Right cardiac atrium (tissue), 5 donors: ENCODE data around the gene ANKRD9. TPM values are rescaled to one million over a fixed set of nuclear protein-coding genes. Genes with fewer than 3 reads are reported as not detected.

Experiments used
- ATAC-seq, 2 donors: fragments of 200-7000 bp; cut with Tn5 transposase; one replicate each; pipeline versions ENCODE4 v1.8.0 to v1.9.1; 2020; ENCODE audit warnings: moderate library complexity in 2 of 2, mild to moderate bottlenecking in 1 of 2
- DNase-seq, 3 donors: peaks; one replicate each; pipeline ENCODE4 v3.0.0-alpha.2; 2020
- H3K27ac ChIP-seq: one replicate; pipeline ENCODE4 v1.5.1; 2013; ENCODE audit warnings: mild to moderate bottlenecking, low read length, control low read depth, moderate library complexity
- H3K27me3 ChIP-seq: one replicate; pipeline ENCODE4 v1.6.1; 2013; ENCODE audit not compliant: control insufficient read depth, insufficient read depth
- H3K4me1 ChIP-seq: one replicate; pipeline ENCODE4 v1.6.1; 2013; ENCODE audit warnings: low read length; ENCODE audit not compliant: control insufficient read depth, insufficient read depth
- H3K4me3 ChIP-seq: one replicate; pipeline ENCODE4 v1.5.1; 2013; ENCODE audit warnings: low read length, control low read depth
- H3K9me3 ChIP-seq: one replicate; pipeline ENCODE4 v1.6.1; 2013; ENCODE audit warnings: low read length; ENCODE audit not compliant: control insufficient read depth
- WGBS: extraction: QIAGEN DNeasy Blood & Tissue Kit; methylation state at CpG from one replicate; pipeline ENCODE4 v1.1.7; 2013; 5-methylcytosine and 5-hydroxymethylcytosine counted together
- intact Hi-C, 4 donors: fragments of 100-400 bp; cut with DNase I; formaldehyde crosslinking; loops; one replicate each; pipeline versions ENCODE4 v1.11.0 to v1.14.0; 2022 to 2023
- polyA plus RNA-seq: library from polyadenylated mRNA; stranded (reverse); fragments of 200-250 nt; gene quantifications from one replicate; pipeline ENCODE4 v1.2.3, GENCODE V29; 2013
- total RNA-seq, 4 donors: library from RNA; stranded (reverse); fragmentation: NEBNext Ultra II Directional; extraction: Animal tissue kit (Norgen Biotek cat#: 25700); gene quantifications; one replicate each; pipeline ENCODE4 v1.2.1, GENCODE V29; 2021
- donor health status: healthy with polysubstance abuse.
- donor health status: DM: no; HTN: yes; CAD: no.
- donor health status: DM: no; HTN: no; CAD: no.
- donor health status: DM: no; HTN: yes; CAD: no; lungs with severe emphysema.
- donor health status: DM: yes; HTN: yes; CAD: no.

Gene ANKRD9
- total and polyA plus RNA-seq, 5 donors, result 43.1 to 134 (median 118) TPM

- intact Hi-C loops, result no loop called here
- peak; percentile 38 to 41 for ATAC-seq
- H3K4me1 ChIP-seq, result peaks cover 1% of the 10 kb centered on the region
These were observed 516 bp downstream of the ANKRD9 start for GRCh38 chr14:102508774-102509745.

GRCh38 chr14:102508410-102508773 lies 1.2 kb downstream of the ANKRD9 start:
- Histone ChIP-seq H3K4me1 (peaks cover 4% of the 10 kb centered on the region), H3K4me3 (peak overlapping the region; percentile 82), H3K27me3 (no peaks in the 10 kb centered on the region), H3K27ac (peak overlapping the region; percentile 91), H3K9me3 (no peaks in the 10 kb centered on the region)
- ATAC-seq, result peak; percentile 5 to 7
- WGBS, result 61% methylated on average over 14 of the region's 14 CpGs
- intact Hi-C loops, result no loop called here
- DNase-seq, result peak in 2 of 3 donors; percentile 73 to 75

More at GRCh38 chr14:102508774-102509745, 516 bp downstream of the ANKRD9 start:
- Histone ChIP-seq H3K27me3 (no peaks in the 10 kb centered on the region), H3K9me3 (no peaks in the 10 kb centered on the region), H3K4me3 (peak overlapping the region; percentile 82), H3K27ac (peak overlapping the region; percentile 91)
- peak; percentile 84 to 91 (median 88) for DNase-seq
- WGBS, result 5% methylated on average over 109 of the region's 110 CpGs

DNA sequence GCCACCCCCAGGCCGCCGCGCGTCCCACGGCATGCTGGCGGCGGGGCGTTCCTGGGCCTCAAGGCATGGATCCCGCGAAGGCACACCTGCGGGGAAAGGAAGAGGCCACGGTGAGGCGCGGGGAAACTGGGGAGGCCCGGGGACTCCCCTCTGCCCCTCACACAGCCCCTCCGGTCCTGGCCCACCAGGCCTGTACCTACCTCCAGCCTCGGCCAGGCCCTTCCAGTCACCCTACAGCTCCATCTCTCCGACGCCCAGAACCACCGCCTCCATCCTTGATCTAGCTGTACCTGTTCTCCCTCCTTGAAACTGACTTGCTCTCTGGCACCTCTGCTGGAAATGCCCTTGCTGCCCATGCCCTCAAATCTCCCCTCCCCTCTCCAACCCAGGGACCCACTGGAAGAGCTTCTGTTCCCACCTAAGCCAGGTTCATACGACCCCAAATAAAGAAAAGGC lies 1.7 kb downstream of the ANKRD9 start:
- Histone ChIP-seq H3K27me3 (no peaks in the 10 kb centered on the region), H3K27ac (peak overlapping the region; percentile 91), H3K4me1 (peaks cover 4% of the 10 kb centered on the region), H3K4me3 (no peak overlapping the region), H3K9me3 (no peaks in the 10 kb centered on the region)
- ATAC-seq, result no peak
- 87% methylated on average over 21 of the region's 21 CpGs for WGBS
- DNase-seq, result peak in 2 of 3 donors; percentile 49 to 55
- intact Hi-C loops, result no loop called here

DNA sequence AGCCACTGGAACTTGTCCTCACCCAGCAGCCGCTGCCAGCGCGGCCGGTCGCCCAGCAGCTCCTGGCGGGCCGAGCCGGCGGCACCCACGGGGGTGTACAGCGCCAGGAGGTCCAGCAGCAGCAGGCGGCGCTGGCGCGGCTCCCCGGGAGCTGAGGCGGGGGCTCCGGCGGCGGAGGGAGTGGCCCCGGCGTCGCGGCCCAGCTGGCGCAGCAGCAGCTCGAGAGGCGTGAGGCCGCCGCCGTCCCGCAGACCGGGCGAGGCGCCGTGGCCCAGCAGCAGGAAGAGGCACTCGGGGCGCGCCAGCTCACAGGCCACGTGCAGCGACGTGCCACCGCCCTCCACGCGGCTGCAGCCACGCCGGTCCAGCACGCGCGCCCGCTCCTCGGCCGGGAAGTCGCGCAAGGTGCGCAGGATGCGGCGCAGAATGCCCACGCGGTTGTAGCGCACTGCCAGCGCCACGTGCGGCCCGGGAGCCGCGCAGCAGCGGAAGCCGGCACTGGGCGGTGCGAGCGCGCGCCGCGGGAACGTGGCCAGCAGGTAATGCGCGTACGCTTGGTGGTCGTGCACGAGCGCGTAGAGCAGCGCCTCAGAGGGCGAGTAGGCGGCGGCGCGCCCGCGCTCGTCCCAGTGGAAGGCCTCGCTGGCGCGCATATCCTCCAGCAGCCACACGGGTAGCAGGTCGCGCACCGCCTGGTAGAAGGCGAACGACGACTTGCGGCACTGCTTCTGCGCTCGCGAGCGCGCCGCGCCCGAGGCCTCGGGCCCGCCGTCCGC lies 2.3 kb downstream of the ANKRD9 start:
- Histone ChIP-seq H3K27ac (no peak overlapping the region), H3K27me3 (no peaks in the 10 kb centered on the region), H3K4me1 (peaks cover 4% of the 10 kb centered on the region), H3K4me3 (no peak overlapping the region), H3K9me3 (no peaks in the 10 kb centered on the region)
- ATAC-seq (no peak), DNase-seq (peak in 2 of 3 donors; percentile 62 to 72)
- 81% methylated on average over 115 of the region's 115 CpGs for WGBS
- intact Hi-C loops, result no loop called here

DNA sequence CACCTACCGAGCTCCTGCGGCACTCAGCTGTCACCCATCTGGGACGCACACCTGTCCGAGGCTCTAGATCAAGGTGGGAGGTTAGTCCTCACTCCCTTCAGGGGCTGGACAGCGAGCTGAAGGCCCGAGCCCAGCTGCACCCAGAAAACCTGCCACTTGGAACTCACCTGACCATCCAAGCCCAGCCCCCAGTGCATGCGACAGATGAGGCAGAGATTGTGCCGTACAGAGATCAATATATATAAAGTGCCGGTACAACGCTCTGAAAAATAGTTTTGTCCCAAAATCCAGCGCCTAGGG lies 3.0 kb downstream of the ANKRD9 start:
- 95% methylated on average over 11 of the region's 11 CpGs for WGBS
- Histone ChIP-seq H3K4me3 (no peak overlapping the region), H3K27ac (no peak overlapping the region), H3K9me3 (no peaks in the 10 kb centered on the region), H3K27me3 (no peaks in the 10 kb centered on the region), H3K4me1 (peaks cover 4% of the 10 kb centered on the region)
- ATAC-seq (no peak), DNase-seq (no peak)
- intact Hi-C loops, result no loop called here

GRCh38 chr14:102505775-102506625 lies 3.6 kb downstream of the ANKRD9 start:
- Histone ChIP-seq H3K27ac (no peak overlapping the region), H3K27me3 (no peaks in the 10 kb centered on the region), H3K4me3 (no peak overlapping the region), H3K9me3 (no peaks in the 10 kb centered on the region), H3K4me1 (peaks cover 4% of the 10 kb centered on the region)
- intact Hi-C loops, result no loop called here
- WGBS, result 94% methylated on average over 19 of the region's 19 CpGs
- no peak for ATAC-seq
- DNase-seq, result peak in 1 of 3 donors; percentile 46

DNA sequence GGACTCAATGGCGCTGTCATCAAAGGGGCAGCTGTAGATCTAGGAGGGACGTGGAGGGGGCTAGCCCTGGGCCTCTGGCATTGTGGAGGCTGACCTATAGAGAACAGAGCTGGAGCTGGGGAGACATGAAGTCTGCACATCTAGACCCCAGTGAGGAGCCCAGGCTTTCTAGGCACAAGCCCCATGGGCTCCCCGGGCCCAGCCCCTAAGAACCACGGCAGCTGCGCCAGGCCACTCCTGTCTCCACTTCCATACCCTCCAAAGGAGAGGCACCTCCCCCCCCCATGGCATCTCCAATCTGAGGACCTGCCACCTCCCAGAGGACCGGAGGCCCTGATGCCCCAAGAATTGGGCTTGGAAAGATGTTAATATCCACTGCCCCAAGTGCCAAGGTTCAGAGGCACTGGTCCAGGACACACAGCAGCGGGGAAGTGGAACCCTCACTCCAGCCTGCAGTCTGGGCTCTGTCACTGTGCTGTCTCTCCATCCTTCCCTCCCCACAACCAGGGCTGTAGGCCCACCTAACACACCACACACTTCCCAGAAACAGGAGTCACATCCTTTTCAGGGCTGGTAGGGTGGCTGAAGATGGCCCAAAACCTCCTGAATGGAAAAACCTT lies 4.5 kb downstream of the ANKRD9 start:
- Histone ChIP-seq H3K27ac (peak overlapping the region; percentile 68), H3K4me3 (no peak overlapping the region), H3K4me1 (peaks cover 7% of the 10 kb centered on the region), H3K27me3 (no peaks in the 10 kb centered on the region), H3K9me3 (no peaks in the 10 kb centered on the region)
- ATAC-seq (no peak), DNase-seq (peak in 1 of 3 donors; percentile 45)
- 76% methylated on average over 7 of the region's 7 CpGs for WGBS
- intact Hi-C loops, result no loop called here

DNA sequence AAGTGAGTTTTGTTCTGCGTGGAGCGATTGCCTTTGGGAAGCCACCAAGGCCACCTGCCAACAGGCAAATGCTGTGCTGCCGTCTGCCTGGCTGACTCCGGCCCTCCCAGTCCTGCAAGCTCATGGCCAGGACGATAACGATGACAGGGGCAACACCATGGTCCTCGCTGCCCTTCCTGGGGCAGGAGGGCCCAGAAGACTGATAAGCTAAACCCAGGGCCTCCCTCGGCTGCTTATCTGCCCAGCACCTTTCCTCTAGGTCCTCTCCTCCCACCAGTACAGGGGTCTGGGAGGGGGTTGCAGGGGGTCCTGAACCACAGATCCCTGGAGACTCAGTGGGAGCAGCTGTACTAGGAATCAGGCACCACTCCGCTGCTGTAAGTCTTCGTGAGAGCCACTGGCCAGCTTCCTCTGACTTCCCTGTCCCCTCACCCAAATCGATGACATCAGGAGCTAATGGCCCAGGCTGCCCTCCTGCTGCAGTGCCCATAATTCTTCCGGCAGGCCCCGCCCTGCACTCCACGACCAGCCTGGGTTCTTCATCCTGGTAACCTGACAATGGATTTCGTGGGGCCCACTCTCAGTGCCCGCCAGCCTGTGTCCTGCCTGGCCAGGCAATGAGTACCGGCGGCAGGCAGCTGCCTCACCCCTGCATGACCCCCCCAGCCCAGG lies 5.1 kb downstream of the ANKRD9 start:
- peaks cover 7% of the 10 kb centered on the region for H3K4me1 ChIP-seq
- no peak overlapping the region for H3K4me3 ChIP-seq
- WGBS, result 62% methylated on average over 18 of the region's 18 CpGs

DNA sequence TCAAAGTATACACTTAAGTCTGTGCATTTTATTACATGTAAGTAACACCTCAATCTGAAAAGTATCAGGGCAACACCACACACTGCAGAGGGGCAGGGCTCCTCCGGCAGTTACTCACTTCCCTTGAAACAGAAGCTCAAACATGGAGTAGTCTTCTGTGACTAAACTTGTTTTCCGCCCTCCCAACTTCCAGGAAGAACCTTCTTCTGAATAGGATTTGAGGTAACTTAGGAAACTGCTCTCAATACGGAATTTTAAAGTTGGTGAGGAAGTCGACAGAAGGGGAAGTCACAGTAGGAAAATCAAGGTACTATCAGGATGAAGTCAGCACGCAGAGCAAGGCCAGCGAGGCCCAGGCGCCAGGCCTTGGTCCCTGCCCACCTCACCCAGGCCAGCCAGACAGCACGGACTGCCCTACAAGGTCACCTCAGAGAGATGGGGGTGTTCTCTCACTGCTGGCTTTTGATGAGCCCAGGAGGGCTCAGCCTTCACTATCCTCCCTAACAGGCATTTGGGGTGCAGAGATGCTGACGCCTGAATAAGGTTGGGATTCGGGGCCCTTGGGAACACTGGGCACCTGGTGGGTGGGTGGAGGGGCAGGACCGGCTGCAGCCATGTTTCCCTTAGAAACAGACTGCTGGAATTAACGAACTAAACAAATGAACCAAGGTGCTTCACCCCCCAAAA lies 5.8 kb downstream of the ANKRD9 start:
- Histone ChIP-seq H3K4me1 (peaks cover 7% of the 10 kb centered on the region), H3K4me3 (no peak overlapping the region), H3K27me3 (no peaks in the 10 kb centered on the region), H3K27ac (peak overlapping the region; percentile 68), H3K9me3 (no peaks in the 10 kb centered on the region)
- intact Hi-C loops, result no loop called here
- ATAC-seq (no peak), DNase-seq (peak in 2 of 3 donors; percentile 58 to 63)
- 63% methylated on average over 12 of the region's 12 CpGs for WGBS

More for the DNA sequence above, 5.1 kb downstream of the ANKRD9 start:
- Histone ChIP-seq H3K27me3 (no peaks in the 10 kb centered on the region), H3K27ac (peak overlapping the region; percentile 68), H3K9me3 (no peaks in the 10 kb centered on the region)
- DNase-seq, result peak in 2 of 3 donors; percentile 58 to 60
- intact Hi-C loops, result no loop called here
- no peak for ATAC-seq
